C4-2B (cell line): Measurements from ENCODE around the gene PTDSS2.

Source experiments
- H3K27ac ChIP-seq: fragments of 450-650 bp; 2 replicates; pipeline ENCODE4 v1.5.1; 2017
- ZFX ChIP-seq: fragments of 450-650 bp; IDR thresholded peaks from 2 replicates; pipeline ENCODE4 v1.6.1; 2017
- TF ChIP-seq, protein P1 (sequence below): fragments of 450-650 bp; conservative IDR thresholded peaks from 2 replicates; pipeline ENCODE4 v1.5.1; 2017; ENCODE audit warnings: mild to moderate bottlenecking

Gene PTDSS2

DNA sequence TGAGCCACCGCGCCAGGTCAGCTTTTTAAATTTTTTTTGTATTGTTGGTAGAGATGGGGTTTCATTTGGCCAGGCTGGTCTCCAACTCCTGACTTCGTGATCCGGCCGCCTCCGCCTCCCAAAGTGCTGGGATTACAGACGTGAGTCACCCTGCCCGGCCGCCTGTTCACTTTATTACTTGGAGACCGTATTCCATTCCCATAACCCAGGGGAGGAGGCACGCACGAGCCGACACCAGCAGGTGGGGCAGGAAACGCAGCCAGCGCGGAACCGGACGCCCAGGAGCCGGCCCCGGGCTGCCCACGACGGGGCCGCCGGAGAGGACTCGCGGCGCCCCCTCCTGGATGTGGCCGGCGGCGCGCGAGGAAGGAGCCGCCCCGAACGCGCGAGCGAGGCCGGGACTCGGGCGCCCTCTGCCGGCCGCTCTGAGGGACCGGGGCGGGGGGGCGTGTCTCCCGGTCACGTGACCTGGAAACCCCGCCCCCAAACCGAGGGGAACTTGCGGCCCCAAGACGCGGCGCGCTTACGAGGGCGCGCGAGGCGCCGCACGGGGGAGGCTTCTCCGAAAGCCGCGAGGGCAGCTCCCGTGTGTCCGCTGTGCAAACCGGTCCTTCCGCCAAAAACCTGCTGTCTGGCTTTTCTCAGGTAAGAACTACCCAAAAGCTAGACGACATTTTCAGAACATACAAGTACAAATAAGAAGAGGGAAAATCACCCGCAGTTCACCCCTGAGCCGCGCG, 68.6 kb downstream of the PTDSS2 start:
- TF ChIP-seq, protein P1, sequence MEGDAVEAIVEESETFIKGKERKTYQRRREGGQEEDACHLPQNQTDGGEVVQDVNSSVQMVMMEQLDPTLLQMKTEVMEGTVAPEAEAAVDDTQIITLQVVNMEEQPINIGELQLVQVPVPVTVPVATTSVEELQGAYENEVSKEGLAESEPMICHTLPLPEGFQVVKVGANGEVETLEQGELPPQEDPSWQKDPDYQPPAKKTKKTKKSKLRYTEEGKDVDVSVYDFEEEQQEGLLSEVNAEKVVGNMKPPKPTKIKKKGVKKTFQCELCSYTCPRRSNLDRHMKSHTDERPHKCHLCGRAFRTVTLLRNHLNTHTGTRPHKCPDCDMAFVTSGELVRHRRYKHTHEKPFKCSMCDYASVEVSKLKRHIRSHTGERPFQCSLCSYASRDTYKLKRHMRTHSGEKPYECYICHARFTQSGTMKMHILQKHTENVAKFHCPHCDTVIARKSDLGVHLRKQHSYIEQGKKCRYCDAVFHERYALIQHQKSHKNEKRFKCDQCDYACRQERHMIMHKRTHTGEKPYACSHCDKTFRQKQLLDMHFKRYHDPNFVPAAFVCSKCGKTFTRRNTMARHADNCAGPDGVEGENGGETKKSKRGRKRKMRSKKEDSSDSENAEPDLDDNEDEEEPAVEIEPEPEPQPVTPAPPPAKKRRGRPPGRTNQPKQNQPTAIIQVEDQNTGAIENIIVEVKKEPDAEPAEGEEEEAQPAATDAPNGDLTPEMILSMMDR = peak; percentile 99
- no peak for TF ChIP-seq ZFX
- no peak overlapping the region; the same call in 1 of the 2 replicates for H3K27ac ChIP-seq

DNA sequence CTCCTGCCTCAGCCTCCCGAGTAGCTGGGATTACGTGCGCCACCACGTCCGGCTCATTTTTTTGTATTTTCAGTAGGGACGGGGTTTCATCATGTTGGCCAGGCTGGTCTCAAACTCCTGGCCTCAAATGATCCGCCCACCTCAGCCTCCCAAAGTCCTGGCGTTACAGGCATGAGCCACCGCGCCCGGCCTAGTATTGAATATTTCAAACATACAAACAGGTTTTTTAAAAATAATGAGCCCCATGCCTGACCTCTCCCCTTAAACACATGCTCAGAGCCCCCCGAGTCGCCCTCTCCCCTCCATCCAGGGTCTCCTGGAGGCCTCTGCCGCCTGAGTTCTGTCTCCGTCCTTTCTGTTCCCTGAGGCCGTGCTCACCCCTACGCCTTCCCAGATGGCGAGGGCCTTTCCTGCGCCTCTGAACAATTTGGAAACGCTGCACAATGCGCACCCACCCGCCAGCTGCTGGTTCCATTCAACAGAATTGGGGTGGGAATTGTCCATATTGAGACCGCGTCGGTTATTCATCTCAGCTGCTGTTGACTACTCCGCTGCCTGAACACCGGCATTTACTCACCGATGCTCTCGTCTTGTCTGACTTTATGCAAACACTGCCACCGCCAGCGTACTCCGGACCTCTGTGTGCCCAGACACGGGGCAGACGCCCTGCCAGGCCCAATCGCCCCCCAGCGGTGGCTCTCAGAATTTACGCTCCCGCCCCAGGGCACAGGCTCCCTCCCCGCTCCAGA, 70.5 kb downstream of the PTDSS2 start:
- no peak overlapping the region for H3K27ac ChIP-seq
- TF ChIP-seq ZFX = no peak
- TF ChIP-seq, protein P1 = no peak; the same call in 1 of the 2 replicates

DNA sequence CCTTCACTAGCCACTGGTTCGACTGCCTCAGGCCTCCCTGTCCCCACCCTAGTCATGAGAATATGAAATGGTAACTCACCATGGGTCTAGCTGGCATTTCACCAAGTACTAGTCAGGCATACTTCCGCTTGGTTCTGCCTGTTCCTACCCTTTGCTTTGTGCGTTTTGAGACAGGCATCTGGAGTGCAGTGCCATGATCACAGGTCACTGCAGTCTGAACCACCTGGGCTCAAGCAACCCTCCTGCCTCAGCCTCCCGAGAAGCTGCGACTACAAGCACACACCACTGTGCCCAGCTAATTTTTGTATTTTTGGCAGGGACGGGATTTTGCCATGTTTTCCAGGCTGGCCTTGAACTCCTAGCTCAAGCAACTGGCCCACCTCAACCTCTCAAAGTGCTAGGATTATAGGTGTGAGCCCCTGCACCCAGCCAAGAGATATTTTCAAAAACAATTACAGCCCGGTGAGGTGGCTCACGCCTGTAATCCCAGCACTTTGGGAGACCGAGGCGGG, 71.2 kb downstream of the PTDSS2 start:
- no peak overlapping the region for H3K27ac ChIP-seq
- TF ChIP-seq, protein P1 = no peak
- TF ChIP-seq ZFX = no peak

DNA sequence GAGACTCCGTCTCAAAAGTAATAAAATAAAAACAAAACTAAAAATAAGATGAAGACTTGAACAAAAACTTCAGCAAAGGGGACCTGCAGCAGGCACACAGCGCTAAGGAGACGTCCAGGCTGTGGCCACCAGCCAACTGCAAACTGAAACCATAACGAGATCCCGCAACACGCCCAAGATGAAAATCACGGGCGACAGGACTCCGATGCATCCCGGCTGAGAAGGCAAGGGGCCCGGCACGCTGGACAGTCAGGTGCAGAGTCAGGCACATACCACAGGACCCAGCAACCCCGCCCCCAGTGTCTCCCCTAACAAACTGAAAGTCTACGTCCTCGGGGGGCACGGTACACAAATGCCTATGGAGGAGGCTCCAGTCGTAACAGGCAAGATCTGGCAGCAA, 76.1 kb downstream of the PTDSS2 start:
- TF ChIP-seq, protein P1 = no peak
- no peak for TF ChIP-seq ZFX
- H3K27ac ChIP-seq = no peak overlapping the region

DNA sequence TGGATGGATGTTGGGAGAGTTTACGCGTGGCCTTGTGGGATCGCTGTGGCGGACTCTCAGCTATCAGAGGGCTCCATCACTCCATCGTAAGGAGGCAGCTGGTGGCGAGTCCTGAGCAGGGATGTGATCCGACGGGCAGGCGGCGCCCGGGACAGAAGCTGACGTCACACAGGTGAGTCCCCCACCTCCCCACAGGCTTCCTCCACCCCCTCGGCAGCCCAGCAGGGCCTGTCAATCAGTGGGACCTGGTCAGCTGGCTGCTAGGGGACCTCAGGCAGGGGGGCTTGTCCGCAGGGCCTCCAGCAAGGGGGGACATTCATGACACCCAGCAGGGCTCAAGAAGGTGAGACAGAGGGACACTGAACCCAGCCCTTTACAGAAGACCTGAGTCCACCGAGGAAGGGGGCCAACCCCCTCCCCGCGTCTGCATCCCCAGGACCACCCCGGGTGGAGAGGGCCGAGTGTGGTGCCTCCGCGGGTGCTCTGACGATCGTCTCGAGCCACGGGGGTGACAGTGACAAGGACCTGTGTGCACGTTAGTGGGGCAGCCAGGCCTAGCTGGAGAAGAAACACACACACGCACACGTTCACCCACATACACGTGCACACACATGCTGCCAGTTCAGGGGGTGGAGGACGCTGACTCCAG, 78.2 kb downstream of the PTDSS2 start:
- TF ChIP-seq, protein P1 = no peak
- TF ChIP-seq ZFX = no peak

DNA sequence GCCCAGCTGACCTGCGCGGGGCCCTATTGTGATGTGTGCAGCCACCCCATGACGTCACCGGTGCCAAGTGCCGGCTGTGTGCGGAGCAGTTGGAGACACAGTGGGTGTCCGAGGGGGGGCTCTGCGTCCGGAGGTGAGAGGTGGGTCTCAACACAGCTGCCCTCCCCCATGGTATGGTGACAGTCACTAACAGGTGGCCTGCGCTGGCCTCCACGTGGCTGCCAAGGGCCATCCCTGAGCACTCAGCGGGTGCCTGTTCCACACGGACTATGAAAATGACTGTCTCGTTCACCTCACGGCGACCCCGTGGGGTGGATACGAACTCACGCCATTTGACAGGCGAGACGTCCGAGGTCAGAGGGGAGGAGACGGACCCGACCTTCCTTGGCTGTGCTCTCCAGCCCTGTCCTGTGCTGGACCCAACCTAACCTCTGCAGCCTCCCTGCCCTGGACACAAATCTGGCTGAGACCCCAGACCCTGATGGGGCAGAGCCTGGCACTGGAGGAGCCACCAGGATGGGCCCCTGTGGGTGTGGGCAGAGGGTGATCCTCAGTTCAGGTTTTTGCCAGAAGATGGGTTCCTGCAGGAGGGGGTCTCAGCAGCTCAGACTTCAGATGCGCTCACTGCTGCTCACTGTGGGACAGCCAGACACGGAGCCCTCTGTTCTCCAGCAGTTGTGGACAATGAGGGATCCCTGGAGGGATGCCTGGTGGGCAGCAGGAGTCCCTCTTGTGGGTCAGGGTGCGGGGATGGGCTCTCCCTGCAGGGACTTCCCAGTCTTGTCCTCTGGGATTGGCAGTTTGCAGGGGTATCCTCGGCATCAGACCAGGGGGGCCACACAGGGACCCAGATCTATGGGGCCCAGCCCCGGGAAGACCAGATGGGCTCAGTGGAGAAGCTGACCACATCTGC, 79.0 kb downstream of the PTDSS2 start:
- TF ChIP-seq, protein P1 = no peak
- TF ChIP-seq ZFX = no peak
- no peak overlapping the region for H3K27ac ChIP-seq

More for the DNA sequence above, 78.2 kb downstream of the PTDSS2 start:
- no peak overlapping the region for H3K27ac ChIP-seq
